OCI-LY3 (cell line): ENCODE measurements around the gene CRHR2.

Experiments used
- CTCF ChIP-seq: fragments of 200-600, 300-600 bp; sonication (generic); IDR thresholded peaks from 2 replicates; pipeline ENCODE4 v1.5.1; 2014; ENCODE audit warnings: antibody characterized with exemption, low read length, low read depth
- EZH2phosphoT487 ChIP-seq: fragments of 200-600 bp; shearing (Covaris generic); IDR thresholded peaks from 2 replicates; pipeline ENCODE4 v1.6.1; 2018; ENCODE audit warnings: antibody characterized with exemption, mixed run types, low read depth

- TF ChIP-seq CTCF = no peak
- TF ChIP-seq EZH2phosphoT487 = no peak
Measured at GRCh38 chr7:30683816-30684215, 1.6 kb upstream of the CRHR2 start.
